HL-60/S4 treated with retinoic acid at 250 ng/mL for 4 days and 3 days (cell line): Measurements from ENCODE around the gene AHNAK.
"Not testable (repeated sequence)": the region's sequence is repeated elsewhere in the genome, so short reads cannot be mapped to it uniquely, and the experiment has no call there.

Source experiments
- in situ Hi-C: fragments of 300-500 bp; cut with MboI; formaldehyde crosslinking; loops from 2 replicates; pipeline ENCODE4 v1.7.0; 2022; ENCODE audit warnings: low sequenced_read_pairs

AHNAK gene

DNA sequence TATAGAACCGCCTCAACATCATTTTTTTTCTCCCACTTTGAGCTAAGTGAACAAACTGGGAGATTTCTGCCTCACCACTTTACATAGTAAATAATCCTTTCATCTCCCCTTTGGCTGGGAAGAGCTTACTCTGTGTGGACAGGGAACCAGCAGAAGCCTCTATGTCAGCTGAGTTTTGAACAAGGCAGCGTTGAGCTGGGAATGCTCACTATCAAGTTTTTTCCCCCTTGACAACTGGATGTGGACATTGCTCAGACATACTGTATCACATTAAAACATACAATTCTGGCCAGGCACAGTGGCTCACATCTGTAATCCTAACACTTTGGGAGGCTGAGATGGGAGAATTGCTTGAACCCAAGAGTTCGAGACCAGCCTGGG, 46.0 kb downstream of the AHNAK start:
- in situ Hi-C loops, result no loop called here

GRCh38 chr11:62499944-62500649, 46.5 kb downstream of the AHNAK start:
- in situ Hi-C loops, result no loop called here

DNA sequence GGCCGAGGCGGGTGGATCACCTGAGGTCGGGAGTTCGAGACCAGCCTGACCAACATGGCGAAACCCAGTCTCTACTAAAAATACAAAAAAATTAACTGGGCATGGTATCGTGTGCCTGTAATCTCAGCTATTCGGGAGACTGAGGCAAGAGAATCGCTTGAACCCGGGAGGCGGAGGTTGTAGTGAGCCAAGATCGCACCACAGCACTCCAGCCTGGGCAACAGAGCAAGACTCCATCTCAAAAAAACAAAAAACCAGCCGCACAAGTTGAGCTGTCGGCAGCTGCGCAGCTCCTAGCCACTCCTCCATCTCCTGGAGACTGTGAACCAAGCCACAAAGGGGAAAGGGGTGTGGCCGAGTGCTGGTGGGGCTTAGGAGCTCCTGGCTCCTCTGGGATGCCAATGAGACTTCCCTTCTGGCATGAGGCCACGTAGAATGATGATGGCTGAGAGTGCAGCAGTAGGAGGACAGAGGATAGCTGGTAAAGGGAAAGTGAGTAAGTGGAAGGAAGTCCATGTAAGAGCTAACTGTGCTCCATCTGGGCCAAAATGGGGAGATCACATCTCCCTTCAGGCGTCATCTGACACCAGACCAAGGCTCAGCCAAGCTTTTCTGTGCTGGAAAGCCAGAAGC, 47.2 kb downstream of the AHNAK start:
- in situ Hi-C loops, result not testable (repeated sequence)

- in situ Hi-C loops, result no loop called here
Measured at GRCh38 chr11:62498492-62499286, 47.9 kb downstream of the AHNAK start.

DNA sequence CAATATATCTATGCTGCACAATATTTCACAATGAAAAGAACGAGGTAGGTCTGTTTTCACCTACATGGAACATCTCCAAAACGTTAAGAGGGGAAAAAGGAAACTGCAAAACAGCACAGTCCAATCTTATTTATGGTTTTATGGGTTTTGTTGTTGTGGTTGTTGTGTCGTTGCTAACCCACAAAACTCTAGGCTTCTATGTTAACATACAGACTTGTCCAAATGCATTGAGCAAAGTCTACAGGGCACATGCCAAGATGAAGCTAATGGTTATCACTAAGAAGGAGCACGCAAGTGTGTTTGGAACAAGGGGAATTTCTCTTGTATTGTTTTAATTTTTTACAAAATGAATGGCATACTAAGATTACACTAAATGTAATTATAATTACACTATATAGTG, 48.6 kb downstream of the AHNAK start:
- in situ Hi-C loops, result no loop called here

DNA sequence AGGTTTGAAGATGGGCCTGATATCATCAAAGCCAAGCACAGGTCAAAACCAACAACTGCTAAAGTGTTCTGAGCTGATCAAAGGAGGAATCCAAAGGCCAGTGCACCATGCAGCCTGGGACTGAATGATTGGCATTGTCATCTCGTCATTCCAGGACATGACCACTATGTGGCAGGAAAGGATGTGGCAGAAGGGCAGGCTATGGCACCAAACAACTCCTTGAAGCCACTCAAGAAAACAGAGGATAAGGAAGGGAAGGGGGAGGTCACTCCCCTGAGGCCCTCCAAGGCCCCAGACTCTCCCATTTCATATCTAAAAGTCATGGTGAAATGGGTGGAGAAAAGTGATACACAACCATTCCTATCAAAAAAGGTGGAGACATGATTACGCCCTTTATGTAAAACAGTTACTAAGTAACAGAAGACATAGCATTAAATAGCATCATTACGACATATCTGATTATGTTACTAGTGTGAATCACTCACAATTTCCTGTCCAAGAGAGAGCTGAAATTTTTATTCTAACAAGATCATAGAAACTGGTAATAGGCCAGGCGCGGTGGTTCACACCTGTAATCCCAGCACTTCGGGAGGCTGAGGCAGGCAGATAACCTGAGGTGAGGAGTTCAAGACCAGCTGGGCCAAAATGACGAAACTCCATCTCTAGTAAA, 49.3 kb downstream of the AHNAK start:
- in situ Hi-C loops, result no loop called here

DNA sequence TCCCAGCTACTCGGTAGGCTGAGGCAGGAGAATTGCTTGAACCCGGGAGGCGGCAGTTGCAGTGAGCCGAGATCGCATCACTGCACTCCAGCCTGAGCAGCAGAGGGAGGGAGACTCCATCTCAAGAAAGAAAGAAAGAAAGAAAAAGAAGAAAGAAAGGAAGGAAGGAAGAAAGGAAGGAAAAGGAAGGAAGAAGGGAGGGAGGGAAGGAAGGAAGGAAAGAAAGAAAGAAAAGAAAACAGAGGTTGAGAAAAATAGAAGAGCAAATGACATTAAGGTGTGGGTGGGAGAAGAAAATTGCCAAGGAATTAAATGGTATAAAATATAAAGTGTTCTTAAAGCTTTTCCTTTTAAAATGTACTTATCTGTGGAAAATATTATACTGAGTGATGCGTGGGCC, 49.9 kb downstream of the AHNAK start:
- in situ Hi-C loops, result no loop called here

- in situ Hi-C loops, result no loop called here
Measured at GRCh38 chr11:62494246-62494645, 52.4 kb downstream of the AHNAK start.

- in situ Hi-C loops, result no loop called here
Measured at GRCh38 chr11:62493801-62494200, 52.8 kb downstream of the AHNAK start.

DNA sequence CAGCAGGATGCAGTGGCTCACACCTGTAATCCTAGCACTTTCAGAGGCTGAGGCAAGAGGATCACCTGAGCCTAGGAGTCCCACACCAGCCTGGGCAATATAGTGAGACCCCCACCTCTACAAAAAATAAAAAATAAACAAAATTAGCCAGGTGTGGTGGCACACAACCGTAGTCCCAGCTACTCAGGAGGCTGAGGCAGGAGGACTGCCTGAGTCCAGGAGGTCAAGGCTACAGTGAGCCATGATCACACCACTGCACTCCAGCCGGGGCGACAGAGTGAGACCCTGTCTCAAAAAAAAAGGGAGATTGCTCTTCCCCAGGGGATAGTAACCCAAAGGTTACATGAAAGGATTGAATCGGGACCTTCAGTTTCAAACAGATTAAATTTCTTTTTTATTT, 54.0 kb downstream of the AHNAK start:
- in situ Hi-C loops, result no loop called here

DNA sequence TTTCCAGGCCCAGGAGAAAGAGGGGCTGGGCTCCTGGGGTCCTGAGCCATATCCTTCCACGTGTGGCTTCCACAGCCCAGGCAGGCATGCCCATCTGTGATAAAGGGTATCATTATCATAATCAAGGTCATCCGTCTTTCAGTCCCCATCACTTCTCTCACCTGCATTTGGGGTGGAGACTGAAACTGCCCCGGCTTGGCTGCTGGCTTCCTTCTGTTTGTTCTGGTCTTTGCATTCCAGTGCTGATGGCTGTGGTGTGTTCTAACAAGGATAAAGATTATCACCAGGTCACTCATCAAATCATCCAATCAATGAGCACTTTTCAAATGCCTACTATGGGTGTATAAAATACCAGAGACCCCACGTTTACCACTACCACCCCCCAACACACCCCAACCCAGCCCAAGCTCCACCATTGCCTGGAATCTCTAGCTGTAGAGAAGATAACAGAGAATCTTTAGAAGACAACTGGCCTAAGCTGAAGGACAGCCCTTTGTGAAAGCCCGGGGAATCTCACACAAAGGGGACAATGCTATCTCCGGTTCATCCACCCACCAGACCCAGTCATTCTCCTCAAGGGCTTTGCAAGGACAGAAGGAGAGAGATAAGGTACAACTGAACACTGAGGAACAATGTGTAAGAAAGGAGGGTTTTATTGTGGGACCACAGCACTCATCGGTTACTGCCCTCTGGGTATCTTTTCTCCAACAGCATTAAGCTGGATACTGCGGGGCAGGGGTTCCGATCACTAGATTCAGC, 54.9 kb downstream of the AHNAK start:
- in situ Hi-C loops, result no loop called here

GRCh38 chr11:62489204-62489603, 57.4 kb downstream of the AHNAK start:
- in situ Hi-C loops, result no loop called here

DNA sequence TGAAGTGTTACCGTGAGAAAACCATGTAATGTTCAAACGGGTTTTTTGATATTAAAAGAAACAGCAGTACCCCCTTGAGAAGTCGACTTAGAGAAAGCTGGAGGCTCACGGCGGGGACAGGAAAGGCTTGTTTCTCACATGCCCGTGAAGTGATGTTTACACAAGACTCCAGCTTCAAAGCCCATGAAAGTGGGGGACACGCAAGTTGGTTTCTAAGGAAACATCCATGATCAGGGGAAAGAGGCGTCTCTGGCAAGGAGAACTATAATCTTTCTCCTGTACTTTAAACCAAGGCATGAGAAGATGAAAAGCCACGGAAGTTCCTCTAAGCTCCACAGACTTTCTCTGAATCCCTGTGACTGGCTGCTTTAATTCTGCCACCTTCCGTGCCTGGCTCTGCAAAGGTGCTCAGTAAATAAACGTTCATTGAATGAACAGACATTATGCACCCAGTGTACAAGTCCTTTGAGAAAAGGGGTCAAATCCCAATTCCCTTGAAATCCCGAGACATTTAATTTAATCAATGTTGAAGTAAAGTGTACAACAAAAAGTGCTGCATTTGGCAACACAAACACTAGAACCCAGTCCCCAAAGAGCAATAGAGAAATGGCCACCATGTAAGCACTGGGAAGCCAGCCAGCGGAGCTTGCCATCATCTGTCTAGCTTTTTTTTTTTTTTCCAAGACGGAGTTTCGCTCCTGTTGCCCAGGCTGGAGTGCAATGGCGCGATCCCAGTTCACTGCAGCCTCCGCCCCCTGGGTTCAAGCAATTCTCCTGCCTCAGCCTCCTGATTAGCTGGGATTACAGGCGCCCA, 58.7 kb downstream of the AHNAK start:
- in situ Hi-C loops, result no loop called here

DNA sequence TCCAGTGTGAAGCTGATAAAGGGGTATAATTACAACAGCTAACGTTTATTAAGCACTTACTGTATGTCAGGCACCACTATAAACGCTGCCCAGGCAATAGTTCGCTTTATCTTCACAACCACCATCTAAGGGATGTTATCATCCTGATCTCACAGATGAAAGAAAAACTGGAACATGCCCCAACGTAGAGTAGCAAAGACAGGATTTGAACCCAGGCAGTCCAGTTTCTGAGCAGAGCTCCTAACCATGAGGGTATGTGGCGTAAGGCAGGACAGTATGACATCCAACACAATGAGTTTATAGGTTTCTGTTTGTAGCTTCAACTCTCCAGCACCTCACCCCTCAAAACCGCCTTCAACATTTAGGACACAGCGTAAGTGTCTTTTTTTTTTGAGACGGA, 59.5 kb downstream of the AHNAK start:
- in situ Hi-C loops, result no loop called here

GRCh38 chr11:62484352-62484751, 62.3 kb downstream of the AHNAK start:
- in situ Hi-C loops, result no loop called here

- in situ Hi-C loops, result no loop called here
Measured at GRCh38 chr11:62482753-62483152, 63.9 kb downstream of the AHNAK start.

- in situ Hi-C loops, result no loop called here
Measured at GRCh38 chr11:62479631-62480201, 66.9 kb downstream of the AHNAK start.

GRCh38 chr11:62477927-62478326, 68.7 kb downstream of the AHNAK start:
- in situ Hi-C loops, result no loop called here

- in situ Hi-C loops, result no loop called here
Measured at GRCh38 chr11:62472063-62472884, 74.3 kb downstream of the AHNAK start.
